ENCODE results near the gene PKNOX1.

DNA sequence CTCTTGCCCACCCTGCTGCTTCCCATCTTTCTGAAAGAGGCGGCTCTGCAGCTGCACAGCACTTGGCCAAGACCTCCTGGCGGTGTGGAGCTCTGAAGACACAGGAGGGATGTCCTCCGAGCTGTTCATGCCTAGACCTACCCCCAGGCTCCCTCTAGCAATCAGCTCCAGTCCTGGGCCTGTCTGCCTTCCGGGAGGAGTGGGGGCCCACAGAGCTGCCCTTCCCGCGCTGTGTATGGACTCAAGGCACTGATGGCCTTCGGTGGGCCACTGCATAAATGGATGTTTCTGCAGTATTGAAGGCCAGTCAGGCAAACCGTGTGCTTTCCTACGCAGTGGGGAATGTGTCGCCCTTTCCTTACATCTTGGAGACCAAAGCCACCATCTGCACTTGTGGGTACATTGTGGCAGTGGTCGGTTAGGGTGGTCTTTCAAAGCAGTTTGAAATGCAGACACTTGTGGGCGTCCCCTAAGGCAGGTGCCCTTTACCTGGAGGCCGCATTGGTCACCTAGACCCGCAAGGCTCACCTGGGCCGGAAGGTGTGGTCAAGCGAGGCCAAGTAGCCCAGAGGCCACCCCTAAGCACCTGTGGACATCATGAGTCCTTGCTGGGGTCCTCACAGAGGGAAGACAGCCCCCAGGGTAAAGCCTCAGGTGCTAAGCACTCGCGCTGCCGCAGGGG lies 912 bp upstream of the PKNOX1 start:
- TF ChIP-seq, protein P1, sequence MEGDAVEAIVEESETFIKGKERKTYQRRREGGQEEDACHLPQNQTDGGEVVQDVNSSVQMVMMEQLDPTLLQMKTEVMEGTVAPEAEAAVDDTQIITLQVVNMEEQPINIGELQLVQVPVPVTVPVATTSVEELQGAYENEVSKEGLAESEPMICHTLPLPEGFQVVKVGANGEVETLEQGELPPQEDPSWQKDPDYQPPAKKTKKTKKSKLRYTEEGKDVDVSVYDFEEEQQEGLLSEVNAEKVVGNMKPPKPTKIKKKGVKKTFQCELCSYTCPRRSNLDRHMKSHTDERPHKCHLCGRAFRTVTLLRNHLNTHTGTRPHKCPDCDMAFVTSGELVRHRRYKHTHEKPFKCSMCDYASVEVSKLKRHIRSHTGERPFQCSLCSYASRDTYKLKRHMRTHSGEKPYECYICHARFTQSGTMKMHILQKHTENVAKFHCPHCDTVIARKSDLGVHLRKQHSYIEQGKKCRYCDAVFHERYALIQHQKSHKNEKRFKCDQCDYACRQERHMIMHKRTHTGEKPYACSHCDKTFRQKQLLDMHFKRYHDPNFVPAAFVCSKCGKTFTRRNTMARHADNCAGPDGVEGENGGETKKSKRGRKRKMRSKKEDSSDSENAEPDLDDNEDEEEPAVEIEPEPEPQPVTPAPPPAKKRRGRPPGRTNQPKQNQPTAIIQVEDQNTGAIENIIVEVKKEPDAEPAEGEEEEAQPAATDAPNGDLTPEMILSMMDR (IDR thresholded peaks at IDR 0.05) = no peak
- TF ChIP-seq POLR2A (IDR thresholded peaks at IDR 0.05) = no peak

All from Peyer's patch (tissue), 4 donors.